Esophagus muscularis mucosa (tissue), 4 donors: Measurements from ENCODE around the gene SDK1. TPM values are rescaled to one million over a fixed set of nuclear protein-coding genes. Genes with fewer than 3 reads are reported as not detected.

Source experiments
- DNase-seq: peaks from one replicate; pipeline ENCODE4 v3.0.0-alpha.2; 2017; ENCODE audit errors: extremely low spot score
- H3K27ac ChIP-seq, 4 donors: fragments of 200-600 bp; sonication (generic); replicated peaks in 1 of 4; 1 replicate in 3 of 4; 2 replicates in 1 of 4; pipeline ENCODE4 v1.5.1; 2016 to 2019; ENCODE audit warnings: mild to moderate bottlenecking in 1 of 4
- H3K27me3 ChIP-seq, 4 donors: fragments of 200-600 bp; sonication (generic); one replicate each; pipeline versions ENCODE4 v1.5.1 to v1.6.0; 2016 to 2019
- H3K36me3 ChIP-seq, 4 donors: fragments of 200-600 bp; sonication (generic); one replicate each; pipeline ENCODE4 v1.5.1; 2016 to 2019
- H3K4me1 ChIP-seq, 4 donors: fragments of 200-600 bp; sonication (generic); one replicate each; pipeline ENCODE4 v1.5.1; 2016 to 2019
- H3K4me3 ChIP-seq, 4 donors: fragments of 200-600 bp; sonication (generic); 1 replicate in 2 of 4; 2 replicates in 2 of 4; pipeline ENCODE4 v1.5.1; 2016 to 2019; ENCODE audit warnings: mild to moderate bottlenecking in 4 of 4, moderate library complexity in 1 of 4
- H3K9me3 ChIP-seq, 4 donors: fragments of 200-600 bp; sonication (generic); 1 replicate in 3 of 4; 2 replicates in 1 of 4; pipeline ENCODE4 v1.5.1; 2016 to 2019
- EP300 ChIP-seq: sonication (generic); formaldehyde crosslinking; IDR thresholded peaks from one replicate; pipeline ENCODE4 v1.6.1; 2017; ENCODE audit warnings: antibody characterized with exemption
- POLR2A ChIP-seq: fragments of 450-650 bp; IDR thresholded peaks from one replicate; pipeline ENCODE4 v1.6.1; 2017; ENCODE audit warnings: antibody characterized with exemption, moderate library complexity, mild to moderate bottlenecking, low read depth
- POLR2AphosphoS5 ChIP-seq, 2 donors: sonication (generic); formaldehyde crosslinking; IDR thresholded peaks; one replicate each; pipeline ENCODE4 v1.6.1; 2017; ENCODE audit warnings: antibody characterized with exemption in 2 of 2
- WGBS: methylation state at CpG from one replicate; pipeline ENCODE4 v1.1.5; 2018; 5-methylcytosine and 5-hydroxymethylcytosine counted together
- intact Hi-C: fragments of 100-400 bp; cut with DNase I; formaldehyde crosslinking; loops from one replicate; pipeline ENCODE4 v1.15.1; 2023
- total RNA-seq, 4 donors: library from RNA; depleted of rRNA; stranded (reverse); fragments of >200 nt; gene quantifications; one replicate each; pipeline versions ENCODE4 v1.1.0 to v1.2.1, GENCODE V29; 2016
- TF ChIP-seq, protein P1 (sequence below), 3 experiments: fragments of 200-600 bp in 2 of 3; fragments of 450-650 bp in 1 of 3; sonication (generic) in 2 of 3; IDR thresholded peaks; one replicate each; pipeline ENCODE4 v1.5.1; 2017 to 2019; ENCODE audit warnings: antibody characterized with exemption in 3 of 3, mild to moderate bottlenecking in 2 of 3, moderate library complexity in 1 of 3

Gene SDK1
- total RNA-seq, 4 donors from 2014 or later = 7.8 to 18.6 (median 12.0) TPM

DNA sequence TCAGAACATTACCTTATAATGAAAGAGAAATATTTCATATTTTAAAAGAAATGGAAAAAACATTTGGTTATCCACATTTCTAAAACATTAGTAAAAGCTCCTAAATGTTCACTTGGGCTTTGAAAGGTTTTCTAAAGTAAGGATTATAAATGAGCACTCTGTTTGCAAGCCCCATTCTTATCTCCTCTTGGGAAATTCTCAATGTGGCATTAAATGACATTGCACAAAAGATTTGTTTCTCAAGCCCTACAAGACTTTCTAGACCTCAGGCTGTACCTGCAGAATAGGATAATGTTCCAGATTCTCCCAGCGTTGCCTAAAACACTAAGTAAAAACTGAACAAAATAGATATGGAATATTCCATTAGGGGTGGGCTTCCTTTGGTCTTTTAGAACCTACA is 723.1 kb downstream of the SDK1 start:
- no peaks in the 10 kb centered on the region for H3K27me3 ChIP-seq
- 67% methylated on average over 1 of the region's 1 CpG for WGBS
- TF ChIP-seq POLR2AphosphoS5 (IDR thresholded peaks at IDR 0.05) = no peak
- TF ChIP-seq, protein P1, sequence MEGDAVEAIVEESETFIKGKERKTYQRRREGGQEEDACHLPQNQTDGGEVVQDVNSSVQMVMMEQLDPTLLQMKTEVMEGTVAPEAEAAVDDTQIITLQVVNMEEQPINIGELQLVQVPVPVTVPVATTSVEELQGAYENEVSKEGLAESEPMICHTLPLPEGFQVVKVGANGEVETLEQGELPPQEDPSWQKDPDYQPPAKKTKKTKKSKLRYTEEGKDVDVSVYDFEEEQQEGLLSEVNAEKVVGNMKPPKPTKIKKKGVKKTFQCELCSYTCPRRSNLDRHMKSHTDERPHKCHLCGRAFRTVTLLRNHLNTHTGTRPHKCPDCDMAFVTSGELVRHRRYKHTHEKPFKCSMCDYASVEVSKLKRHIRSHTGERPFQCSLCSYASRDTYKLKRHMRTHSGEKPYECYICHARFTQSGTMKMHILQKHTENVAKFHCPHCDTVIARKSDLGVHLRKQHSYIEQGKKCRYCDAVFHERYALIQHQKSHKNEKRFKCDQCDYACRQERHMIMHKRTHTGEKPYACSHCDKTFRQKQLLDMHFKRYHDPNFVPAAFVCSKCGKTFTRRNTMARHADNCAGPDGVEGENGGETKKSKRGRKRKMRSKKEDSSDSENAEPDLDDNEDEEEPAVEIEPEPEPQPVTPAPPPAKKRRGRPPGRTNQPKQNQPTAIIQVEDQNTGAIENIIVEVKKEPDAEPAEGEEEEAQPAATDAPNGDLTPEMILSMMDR (IDR thresholded peaks at IDR 0.05) = no peak
- TF ChIP-seq EP300 = no peak
- TF ChIP-seq POLR2A = no peak
- no peak overlapping the region for H3K4me3 ChIP-seq
- intact Hi-C loops = no loop called here
- no peak overlapping the region for H3K27ac ChIP-seq
- DNase-seq = no peak
- peaks cover 0 to 16% (median 1%) of the 10 kb centered on the region in 4 donors for H3K9me3 ChIP-seq
- no peaks in the 10 kb centered on the region for H3K4me1 ChIP-seq
- H3K36me3 ChIP-seq = no peaks in the 10 kb centered on the region

DNA sequence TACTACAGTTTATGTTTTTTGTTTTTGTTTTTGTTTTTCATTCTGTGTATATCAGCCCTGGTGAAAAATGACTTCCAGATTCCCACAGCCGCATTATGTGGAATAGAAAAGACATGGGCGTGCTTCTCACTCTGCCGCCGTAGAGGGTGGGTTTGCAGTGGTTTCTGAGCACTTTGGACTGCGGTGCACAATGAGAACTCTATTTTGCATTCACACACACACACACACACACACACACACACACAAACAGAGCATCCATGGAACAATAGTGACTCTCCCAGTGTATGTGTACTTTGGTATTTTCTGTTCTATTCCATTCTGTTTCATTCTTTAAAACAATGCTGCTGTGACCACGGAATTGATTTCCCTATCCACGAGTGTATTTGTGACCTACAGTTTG is 723.8 kb downstream of the SDK1 start:
- Histone ChIP-seq H3K9me3 (peaks cover 0 to 12% (median 0%) of the 10 kb centered on the region in 4 donors), H3K4me3 (no peak overlapping the region), H3K27ac (no peak overlapping the region), H3K27me3 (no peaks in the 10 kb centered on the region), H3K36me3 (no peaks in the 10 kb centered on the region), H3K4me1 (no peaks in the 10 kb centered on the region)
- no peak for TF ChIP-seq POLR2A
- no peak for TF ChIP-seq POLR2AphosphoS5 (IDR thresholded peaks at IDR 0.05)
- TF ChIP-seq EP300 = no peak
- TF ChIP-seq, protein P1 (IDR thresholded peaks at IDR 0.05) = no peak
- intact Hi-C loops = no loop called here
- no peak for DNase-seq
- 88% methylated on average over 7 of the region's 7 CpGs for WGBS

DNA sequence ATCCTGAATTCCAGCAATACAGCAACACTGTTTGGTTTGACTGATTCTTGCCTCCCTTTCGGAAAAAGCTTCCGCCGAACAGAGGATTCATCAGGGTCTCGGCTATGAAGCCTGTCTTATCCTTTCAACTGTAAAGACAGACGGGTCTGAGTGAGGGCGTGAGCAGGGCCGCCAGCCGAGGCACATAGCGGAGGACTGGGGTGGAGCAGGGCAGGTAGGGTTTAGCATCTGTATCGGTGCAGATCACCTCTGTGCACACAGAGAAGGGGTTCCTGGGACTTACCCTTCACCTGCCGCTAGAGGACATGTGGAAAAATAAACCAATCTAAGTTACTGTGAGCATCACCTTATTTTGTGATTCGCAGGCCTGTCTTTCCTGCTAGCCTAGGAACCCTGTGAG is 724.2 kb downstream of the SDK1 start:
- Histone ChIP-seq H3K9me3 (peaks cover 0 to 8% (median 0%) of the 10 kb centered on the region in 4 donors), H3K27ac (no peak overlapping the region), H3K36me3 (no peaks in the 10 kb centered on the region), H3K4me3 (no peak overlapping the region), H3K27me3 (no peaks in the 10 kb centered on the region), H3K4me1 (no peaks in the 10 kb centered on the region)
- WGBS = 97% methylated on average over 12 of the region's 12 CpGs
- DNase-seq = no peak
- intact Hi-C loops = no loop called here
- TF ChIP-seq, protein P1 (IDR thresholded peaks at IDR 0.05) = no peak
- TF ChIP-seq POLR2A (no peak), POLR2AphosphoS5 (IDR thresholded peaks at IDR 0.05) (no peak), EP300 (no peak)

DNA sequence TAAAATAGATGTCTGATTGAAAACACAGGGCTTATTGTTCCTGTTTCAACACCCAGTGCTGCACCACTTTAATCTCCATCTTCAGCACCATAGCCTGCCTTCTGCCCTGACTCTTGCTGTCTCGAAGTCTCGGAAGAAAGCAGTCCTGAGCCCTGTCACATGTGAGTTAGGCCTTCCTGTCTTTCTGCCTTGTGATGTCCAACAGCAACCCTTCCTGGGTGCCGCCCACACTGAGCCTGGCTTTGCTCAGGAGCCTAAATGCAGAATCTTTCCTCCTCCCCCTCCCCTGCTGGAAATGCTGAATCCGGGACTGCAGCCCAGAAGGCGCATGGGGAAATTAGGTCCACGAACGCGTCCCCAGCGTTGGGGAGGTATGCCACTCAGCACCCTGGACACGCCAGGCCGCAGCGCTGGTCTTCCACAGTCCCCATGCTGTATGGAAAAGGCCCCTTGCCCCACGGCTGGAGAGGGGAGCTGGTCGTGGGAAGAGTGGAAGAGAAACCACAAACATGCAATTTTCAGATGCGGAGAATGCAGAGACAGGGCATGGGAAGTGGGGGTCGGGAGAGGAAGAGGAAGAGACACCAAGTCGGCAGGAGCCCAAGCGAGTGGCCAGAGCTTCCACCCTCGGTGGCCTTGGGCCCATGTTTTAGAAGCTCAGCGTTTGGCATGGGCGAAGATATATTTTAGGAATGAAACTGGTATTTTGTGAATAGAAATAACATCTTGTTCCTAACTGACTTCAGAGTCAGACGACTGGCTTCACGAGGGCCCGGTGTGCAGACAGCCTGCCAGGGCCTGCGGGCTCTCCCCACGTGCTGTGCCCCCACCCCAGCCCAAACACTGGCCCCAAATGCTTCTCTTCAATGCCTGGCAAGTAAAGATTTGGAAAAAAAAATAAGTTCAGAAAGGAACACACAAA is 724.9 kb downstream of the SDK1 start:
- intact Hi-C loops = no loop called here
- Histone ChIP-seq H3K27me3 (no peaks in the 10 kb centered on the region), H3K9me3 (peaks cover 0 to 7% (median 0%) of the 10 kb centered on the region in 4 donors), H3K36me3 (no peaks in the 10 kb centered on the region), H3K4me3 (no peak overlapping the region), H3K4me1 (no peaks in the 10 kb centered on the region), H3K27ac (no peak overlapping the region)
- DNase-seq = no peak
- TF ChIP-seq, protein P1 (IDR thresholded peaks at IDR 0.05) = no peak
- TF ChIP-seq POLR2AphosphoS5 (IDR thresholded peaks at IDR 0.05) (no peak), EP300 (no peak), POLR2A (no peak)
- 82% methylated on average over 26 of the region's 26 CpGs for WGBS
